CD4-positive, alpha-beta T cell (primary cell): ENCODE results near the gene PTPRN2. TPM values are rescaled to one million over a fixed set of nuclear protein-coding genes. Genes with fewer than 3 reads are reported as not detected.

Source experiments
- ATAC-seq: fragments of 200-7000 bp; cut with Tn5 transposase; one replicate; pipeline ENCODE4 v1.10.0; 2022; ENCODE audit warnings: mild to moderate bottlenecking; ENCODE audit not compliant: poor library complexity
- CTCF ChIA-PET: fragments of 350-600 bp; sonication (Branson Sonifier 250); formaldehyde crosslinking; loops from one replicate; lab custom pipeline; 2021; ENCODE audit warnings: antibody characterized with exemption, inconsistent platforms; lab: Charles Lee
- POLR2A ChIA-PET: fragments of 350-600 bp; sonication (Branson Sonifier 250); formaldehyde crosslinking; loops from one replicate; lab custom pipeline; 2021; ENCODE audit warnings: antibody characterized with exemption, inconsistent platforms; lab: Charles Lee
- DNase-seq, 14 experiments: peaks; one replicate each; pipeline ENCODE4 v3.0.0-alpha.2; 2013 to 2020; ENCODE audit warnings: mixed read lengths in 2 of 14
- H3K27ac ChIP-seq, 2 donors: one replicate each; pipeline versions ENCODE4 v1.5.1 to v1.7.0; 2013; ENCODE audit warnings: low read length in 2 of 2, low read depth in 1 of 2, mild to moderate bottlenecking in 1 of 2
- H3K27me3 ChIP-seq, 2 experiments: 1 replicate in 1 of 2; 2 replicates in 1 of 2; pipeline versions ENCODE4 v1.6.1 to v1.7.0; 2013; ENCODE audit warnings: low read length in 2 of 2, control low read depth in 1 of 2, mild to moderate bottlenecking in 1 of 2, moderate library complexity in 1 of 2; ENCODE audit not compliant: insufficient read depth in 2 of 2, control insufficient read depth in 1 of 2
- H3K36me3 ChIP-seq: one replicate; pipeline ENCODE4 v1.6.1; 2013; ENCODE audit warnings: low read length, control low read depth; ENCODE audit not compliant: insufficient read depth
- H3K4me1 ChIP-seq: one replicate; pipeline ENCODE4 v1.6.1; 2013; ENCODE audit warnings: low read length, control low read depth; ENCODE audit not compliant: insufficient read depth
- H3K4me3 ChIP-seq: one replicate; pipeline ENCODE4 v1.5.1; 2013; ENCODE audit warnings: mild to moderate bottlenecking, low read length, moderate library complexity
- H3K9me3 ChIP-seq, 2 experiments: 1 replicate in 1 of 2; 2 replicates in 1 of 2; pipeline versions ENCODE4 v1.6.1 to v1.7.0; 2013; ENCODE audit warnings: low read length in 2 of 2, mild to moderate bottlenecking in 2 of 2, control low read depth in 1 of 2, moderate library complexity in 1 of 2; ENCODE audit not compliant: control insufficient read depth in 1 of 2, insufficient read depth in 1 of 2
- H3K27ac Mint-ChIP-seq: one replicate; pipeline ENCODE4 v1.8.0; 2020; ENCODE audit warnings: mixed read lengths
- H3K27me3 Mint-ChIP-seq: one replicate; pipeline ENCODE4 v1.8.0; 2021; ENCODE audit warnings: mixed read lengths
- H3K36me3 Mint-ChIP-seq: one replicate; pipeline ENCODE4 v1.8.0; 2021; ENCODE audit warnings: low read depth, mixed read lengths
- H3K4me1 Mint-ChIP-seq: one replicate; pipeline ENCODE4 v1.8.0; 2021; ENCODE audit warnings: low read depth, mixed read lengths
- H3K4me3 Mint-ChIP-seq: one replicate; pipeline ENCODE4 v1.8.0; 2020; ENCODE audit warnings: mild to moderate bottlenecking, mixed read lengths
- H3K9me3 Mint-ChIP-seq: one replicate; pipeline ENCODE4 v1.8.0; 2020; ENCODE audit warnings: mixed read lengths
- intact Hi-C, 2 experiments: fragments of 100-400 bp; cut with DNase I in 1 of 2; cut with micrococcal nuclease in 1 of 2; formaldehyde crosslinking; loops; one replicate each; pipeline versions ENCODE4 v1.15.1 to v1.9.0; 2023 to 2025; cut with DNase I, micrococcal nuclease
- total RNA-seq, 174 experiments: library from RNA in 2 of 174; stranded (reverse) in 2 of 174; gene quantifications; one replicate each; pipeline ENCODE4 v1.2.3 and lab custom pipeline; 2021 to 2026
- TF ChIP-seq, protein P1 (sequence below): fragments of 200-600 bp; IDR thresholded peaks from one replicate; pipeline ENCODE4 v1.8.0; 2022; ENCODE audit warnings: antibody characterized with exemption, mild to moderate bottlenecking

The PTPRN2 gene
- total RNA-seq, 2 experiments from 2014 or later = 0.34 to 0.44 TPM

DNA sequence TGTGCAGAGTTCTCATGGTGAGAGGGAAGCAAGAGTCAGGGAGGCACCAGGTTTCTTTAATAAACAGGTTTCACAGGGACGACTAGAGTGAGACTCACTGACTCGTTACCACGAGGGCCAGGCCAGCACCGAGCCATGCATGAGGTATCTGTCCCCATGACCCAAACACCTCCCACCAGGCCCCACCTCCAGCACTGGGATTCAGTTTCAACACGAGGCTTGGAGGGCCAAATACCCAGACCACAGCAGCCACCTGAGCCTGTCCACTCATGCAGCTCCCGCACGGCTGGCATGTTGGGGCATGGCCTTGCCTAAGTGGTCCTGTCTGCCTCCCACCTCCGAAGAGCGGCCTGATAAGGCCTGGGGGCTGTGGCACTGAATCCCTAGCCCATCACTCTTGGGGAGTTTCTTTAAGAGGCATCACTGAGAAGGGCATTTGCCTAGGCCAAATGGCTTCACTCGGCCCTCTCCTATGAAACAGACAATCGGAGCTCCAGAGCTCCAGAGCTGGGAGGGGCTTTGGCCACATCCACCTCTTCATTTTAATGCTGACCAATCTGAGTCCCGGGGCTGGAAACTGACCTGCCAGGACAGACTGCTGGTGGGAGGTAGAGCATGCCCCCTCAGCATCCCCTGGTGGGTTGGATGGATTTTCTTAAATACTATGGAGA lies 1093.0 kb downstream of the PTPRN2 start:
- POLR2A ChIA-PET = no interaction called here
- CTCF ChIA-PET = no interaction called here
- H3K36me3 Mint-ChIP-seq = no peaks in the 10 kb centered on the region
- H3K4me1 ChIP-seq = peaks cover 17% of the 10 kb centered on the region
- H3K27me3 Mint-ChIP-seq = no peaks in the 10 kb centered on the region
- no peak overlapping the region for H3K4me3 Mint-ChIP-seq
- intact Hi-C loops = loop anchor here (5.0 to 10.0 kb wide), 2 partner anchors 62 to 130 kb away; no protein-coding TSS in a partner anchor
- no peak overlapping the region for H3K4me3 ChIP-seq
- H3K4me1 Mint-ChIP-seq = peaks cover 33% of the 10 kb centered on the region
- peaks cover 3 to 6% of the 10 kb centered on the region in 2 experiments for H3K9me3 ChIP-seq
- no peak for ATAC-seq
- H3K36me3 ChIP-seq = no peaks in the 10 kb centered on the region
- TF ChIP-seq, protein P1, sequence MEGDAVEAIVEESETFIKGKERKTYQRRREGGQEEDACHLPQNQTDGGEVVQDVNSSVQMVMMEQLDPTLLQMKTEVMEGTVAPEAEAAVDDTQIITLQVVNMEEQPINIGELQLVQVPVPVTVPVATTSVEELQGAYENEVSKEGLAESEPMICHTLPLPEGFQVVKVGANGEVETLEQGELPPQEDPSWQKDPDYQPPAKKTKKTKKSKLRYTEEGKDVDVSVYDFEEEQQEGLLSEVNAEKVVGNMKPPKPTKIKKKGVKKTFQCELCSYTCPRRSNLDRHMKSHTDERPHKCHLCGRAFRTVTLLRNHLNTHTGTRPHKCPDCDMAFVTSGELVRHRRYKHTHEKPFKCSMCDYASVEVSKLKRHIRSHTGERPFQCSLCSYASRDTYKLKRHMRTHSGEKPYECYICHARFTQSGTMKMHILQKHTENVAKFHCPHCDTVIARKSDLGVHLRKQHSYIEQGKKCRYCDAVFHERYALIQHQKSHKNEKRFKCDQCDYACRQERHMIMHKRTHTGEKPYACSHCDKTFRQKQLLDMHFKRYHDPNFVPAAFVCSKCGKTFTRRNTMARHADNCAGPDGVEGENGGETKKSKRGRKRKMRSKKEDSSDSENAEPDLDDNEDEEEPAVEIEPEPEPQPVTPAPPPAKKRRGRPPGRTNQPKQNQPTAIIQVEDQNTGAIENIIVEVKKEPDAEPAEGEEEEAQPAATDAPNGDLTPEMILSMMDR = no peak
- H3K27me3 ChIP-seq = no peaks in the 10 kb centered on the region
- H3K27ac ChIP-seq = no peak overlapping the region
- H3K9me3 Mint-ChIP-seq = peaks cover 3% of the 10 kb centered on the region
- no peak overlapping the region for H3K27ac Mint-ChIP-seq
- peak in 2 of 14 experiments; percentile 1 to 29 for DNase-seq

DNA sequence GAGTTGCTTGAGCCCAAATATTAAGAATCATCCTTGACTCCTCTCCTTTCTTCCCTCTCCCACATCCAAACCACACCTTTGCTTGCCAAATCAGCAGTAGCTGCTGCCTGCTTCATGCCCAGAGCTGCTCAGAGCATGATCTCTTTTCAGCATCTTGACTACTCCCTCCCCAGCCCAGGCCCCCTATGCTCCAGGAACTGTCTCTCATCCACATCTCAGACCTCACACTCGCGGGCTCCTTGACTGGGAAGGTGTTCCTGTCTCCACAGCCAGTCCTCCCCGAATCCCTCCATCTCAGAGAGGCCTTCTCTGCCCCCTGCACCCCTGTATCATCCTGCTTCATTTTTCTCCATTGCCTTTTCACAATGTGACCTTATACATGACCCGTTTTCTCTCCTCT lies 1093.8 kb downstream of the PTPRN2 start:
- Mint-ChIP-seq H3K27ac (no peak overlapping the region), H3K27me3 (no peaks in the 10 kb centered on the region), H3K9me3 (peaks cover 3% of the 10 kb centered on the region), H3K36me3 (no peaks in the 10 kb centered on the region), H3K4me1 (peaks cover 36% of the 10 kb centered on the region), H3K4me3 (no peak overlapping the region)
- TF ChIP-seq, protein P1 = no peak
- no peak for ATAC-seq
- no peak overlapping the region for H3K4me3 ChIP-seq
- H3K27ac ChIP-seq = no peak overlapping the region
- no peaks in the 10 kb centered on the region for H3K36me3 ChIP-seq
- H3K4me1 ChIP-seq = peaks cover 24% of the 10 kb centered on the region
- ChIA-PET POLR2A (interaction anchor here (0.7 to 2.1 kb wide), 3 partner anchors 9 to 189 kb away, joined by 3 to 8 read pairs (median 5); no protein-coding TSS in a partner anchor), CTCF (no interaction called here)
- intact Hi-C loops = loop anchor here (5.0 to 10.0 kb wide), 2 partner anchors 61 to 131 kb away; no protein-coding TSS in a partner anchor
- H3K27me3 ChIP-seq = no peaks in the 10 kb centered on the region
- DNase-seq = no peak
- peaks cover 3 to 6% of the 10 kb centered on the region in 2 experiments for H3K9me3 ChIP-seq

- intact Hi-C loops = loop anchor here (5.0 to 10.0 kb wide), 2 partner anchors 61 to 132 kb away; no protein-coding TSS in a partner anchor
- ATAC-seq (no peak), DNase-seq (peak in 1 of 14 experiments; percentile 1)
- ChIA-PET POLR2A (interaction anchor here (1.8 to 2.1 kb wide), 2 partner anchors 10 to 22 kb away, joined by 5 to 8 read pairs; no protein-coding TSS in a partner anchor), CTCF (interaction anchor here (0.6 kb wide), 1 partner anchor 10 kb away, joined by 3 read pairs; no protein-coding TSS in a partner anchor)
- no peak overlapping the region for H3K4me3 ChIP-seq
- H3K27me3 ChIP-seq = no peaks in the 10 kb centered on the region
- H3K27ac ChIP-seq = no peak overlapping the region
- H3K4me1 ChIP-seq = peaks cover 25% of the 10 kb centered on the region
- Mint-ChIP-seq H3K4me3 (no peak overlapping the region), H3K36me3 (no peaks in the 10 kb centered on the region), H3K27me3 (no peaks in the 10 kb centered on the region), H3K9me3 (peaks cover 3% of the 10 kb centered on the region), H3K27ac (no peak overlapping the region), H3K4me1 (peaks cover 37% of the 10 kb centered on the region)
- H3K36me3 ChIP-seq = no peaks in the 10 kb centered on the region
- peaks cover 3 to 6% of the 10 kb centered on the region in 2 experiments for H3K9me3 ChIP-seq
- TF ChIP-seq, protein P1 = no peak
Measured at GRCh38 chr7:157493017-157493416, 1094.6 kb downstream of the PTPRN2 start.
